HG03469 (cell line): ENCODE results near the gene DYRK1A.

Experiments used
- ATAC-seq: cut with Tn5 transposase; IDR thresholded peaks from one replicate; pipeline ENCODE4 v1.9.1; 2021; ENCODE audit warnings: mild to moderate bottlenecking, moderate library complexity, moderate number of reproducible peaks; ENCODE audit not compliant: unreplicated experiment

The DYRK1A gene

DNA sequence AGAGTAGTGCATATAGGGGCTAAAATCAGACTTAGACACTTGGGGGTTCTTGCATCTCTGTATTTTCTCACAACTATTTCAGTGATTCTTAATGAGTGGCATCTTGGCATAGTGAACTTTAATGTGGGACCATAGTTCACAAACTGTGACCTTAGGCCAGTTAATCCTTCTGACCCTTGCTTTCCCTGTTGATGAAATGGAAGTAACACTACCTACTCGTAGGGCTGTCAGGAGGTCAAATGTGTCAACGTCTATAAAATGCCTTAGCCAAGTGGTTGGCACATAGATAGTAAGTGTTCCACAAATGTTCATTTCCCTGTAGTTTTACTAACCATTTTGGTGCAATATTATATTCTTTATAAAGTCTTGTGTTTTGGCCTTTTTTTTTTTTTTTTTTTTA lies 49.4 kb downstream of the DYRK1A start:
- ATAC-seq: no peak

DNA sequence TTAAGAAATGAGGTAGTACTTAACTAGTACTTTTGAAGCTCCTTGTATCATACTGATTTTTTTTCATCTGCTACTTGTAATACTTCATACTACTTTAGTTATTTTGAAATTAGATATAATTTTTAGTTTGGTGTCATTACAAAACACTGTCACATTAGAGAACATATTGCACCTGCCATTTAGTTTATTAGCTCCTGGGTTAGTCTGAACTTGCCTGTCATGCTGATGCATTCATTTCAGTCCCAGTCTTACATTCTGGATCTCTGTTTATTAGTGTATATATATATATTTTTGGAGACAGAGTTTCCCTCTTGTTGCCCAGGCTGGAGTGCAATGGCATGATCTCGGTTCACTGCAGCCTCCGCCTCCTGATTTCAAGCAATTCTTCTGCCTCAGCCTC lies 50.3 kb downstream of the DYRK1A start:
- ATAC-seq: no peak

DNA sequence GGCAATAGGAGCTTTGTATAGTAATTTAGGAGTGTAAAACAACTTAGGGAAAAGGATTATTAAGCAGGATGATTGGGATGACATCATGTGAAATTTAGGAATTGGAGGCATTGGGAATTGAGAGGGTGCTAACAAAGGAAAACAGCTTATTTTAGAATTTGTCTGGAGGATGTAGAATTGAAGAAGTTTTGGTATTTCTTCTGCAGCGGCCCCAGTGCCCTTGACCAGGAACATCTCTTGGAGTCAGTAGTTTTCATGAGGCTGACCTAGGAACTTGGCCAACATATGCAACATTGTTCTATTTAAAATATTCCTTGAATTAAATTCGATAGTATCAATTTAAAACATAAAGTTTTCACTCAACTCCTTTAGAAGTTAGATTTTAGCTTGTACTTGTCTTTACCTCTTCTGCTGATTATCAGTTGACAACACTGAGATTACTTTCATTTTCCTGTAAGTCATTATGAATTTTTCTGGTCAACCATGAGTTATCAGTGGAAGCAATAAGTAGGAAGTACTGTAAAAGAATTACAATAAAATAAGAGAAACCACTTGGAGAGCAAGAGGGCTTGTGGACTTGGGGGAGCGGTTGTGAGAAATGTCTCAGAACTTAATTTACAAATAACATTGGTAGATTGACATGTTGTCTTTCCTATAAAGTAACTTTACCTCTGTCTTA lies 52.8 kb downstream of the DYRK1A start:
- ATAC-seq: no peak

DNA sequence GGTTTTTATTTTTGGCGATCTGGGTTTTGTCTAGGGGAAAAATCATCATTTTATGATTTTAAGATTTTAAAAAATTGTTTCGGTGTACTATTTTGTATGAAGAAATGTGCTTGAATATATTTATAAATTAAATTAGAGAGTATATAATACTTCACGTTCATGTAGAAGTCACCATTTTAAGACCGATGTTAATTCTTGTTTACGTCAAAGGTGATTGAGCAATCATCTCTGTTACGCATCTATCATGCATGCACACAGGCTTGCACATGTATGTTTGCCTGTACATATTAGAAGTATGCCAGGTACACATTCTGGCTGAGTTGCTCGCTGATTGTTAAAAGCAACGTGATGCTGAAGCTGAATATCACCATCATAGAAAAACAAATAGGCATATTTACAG lies 54.7 kb downstream of the DYRK1A start:
- ATAC-seq: no peak

DNA sequence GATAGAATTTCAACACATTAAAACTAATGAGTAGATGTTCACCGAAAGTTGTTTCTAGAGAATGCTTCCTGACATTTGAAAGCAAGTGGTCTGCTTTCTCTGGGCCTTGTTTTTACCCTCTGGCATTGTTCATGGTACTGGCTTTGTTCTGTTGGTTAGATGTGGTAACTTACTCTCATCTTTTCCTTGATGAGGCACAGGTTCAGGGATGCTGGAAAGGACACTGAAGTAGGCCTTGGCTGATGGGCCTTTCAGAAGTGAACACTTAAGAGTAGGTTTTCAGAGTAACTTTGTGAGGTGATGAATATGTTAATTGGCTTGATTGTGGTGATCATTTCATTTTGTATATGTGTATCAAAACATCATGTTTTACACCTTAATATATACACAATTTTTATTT lies 55.8 kb downstream of the DYRK1A start:
- ATAC-seq: no peak

DNA sequence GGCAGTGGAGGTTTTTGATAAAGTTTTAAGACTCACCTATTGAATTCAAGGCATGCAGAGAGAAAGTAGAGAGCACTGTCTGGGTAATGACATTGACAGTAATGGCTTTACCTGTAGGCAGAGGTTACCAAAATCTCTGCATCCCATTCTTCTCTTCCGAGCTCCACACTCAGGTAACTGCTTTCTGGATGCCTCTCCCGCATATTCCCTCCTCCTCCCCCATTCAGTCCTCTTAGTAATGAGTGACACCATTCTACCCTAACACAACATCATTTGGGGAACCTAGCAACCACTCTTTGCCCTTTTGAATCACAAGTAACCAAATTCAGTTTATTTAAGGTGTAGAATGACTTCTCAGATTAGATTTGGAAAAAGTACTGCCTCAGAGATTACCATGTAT lies 56.5 kb downstream of the DYRK1A start:
- ATAC-seq: no peak

DNA sequence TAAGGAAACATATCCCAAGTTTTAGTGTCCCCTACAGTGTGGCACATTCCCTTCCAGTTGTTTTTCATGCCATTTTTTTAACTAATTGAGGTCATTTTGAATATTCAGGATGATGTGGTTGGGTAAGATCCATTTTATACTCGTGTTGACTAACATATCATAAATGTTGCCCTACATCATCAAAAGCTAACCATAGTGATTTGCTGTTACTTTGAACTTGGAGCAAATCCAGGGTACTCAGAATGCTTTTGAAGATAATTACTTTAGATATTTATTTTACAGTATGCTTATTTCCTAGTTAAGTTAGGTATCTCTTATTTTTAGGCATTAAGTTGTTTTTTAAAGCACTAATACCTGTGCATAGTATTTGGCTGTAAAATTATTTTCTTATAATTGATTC lies 57.8 kb downstream of the DYRK1A start:
- no peak for ATAC-seq

DNA sequence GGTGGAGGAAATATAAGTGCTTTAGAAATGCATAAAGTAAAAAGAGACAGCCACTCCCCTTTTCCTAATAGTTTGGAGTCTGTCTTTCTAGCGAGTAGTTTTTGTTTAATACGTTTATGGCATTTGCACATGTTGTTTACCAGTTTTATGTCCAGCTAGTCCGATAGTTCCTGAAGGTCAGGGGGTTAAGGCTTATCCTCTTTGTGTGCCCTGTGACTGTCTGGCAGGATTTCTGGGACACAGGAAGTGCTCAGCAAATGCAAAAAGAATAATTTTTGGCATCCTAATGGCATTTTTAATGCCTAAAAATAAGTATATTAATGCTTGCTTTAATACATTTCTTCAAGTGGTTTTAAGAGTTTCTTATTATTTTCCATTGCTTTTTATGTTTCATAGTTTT lies 58.4 kb downstream of the DYRK1A start:
- ATAC-seq: no peak

DNA sequence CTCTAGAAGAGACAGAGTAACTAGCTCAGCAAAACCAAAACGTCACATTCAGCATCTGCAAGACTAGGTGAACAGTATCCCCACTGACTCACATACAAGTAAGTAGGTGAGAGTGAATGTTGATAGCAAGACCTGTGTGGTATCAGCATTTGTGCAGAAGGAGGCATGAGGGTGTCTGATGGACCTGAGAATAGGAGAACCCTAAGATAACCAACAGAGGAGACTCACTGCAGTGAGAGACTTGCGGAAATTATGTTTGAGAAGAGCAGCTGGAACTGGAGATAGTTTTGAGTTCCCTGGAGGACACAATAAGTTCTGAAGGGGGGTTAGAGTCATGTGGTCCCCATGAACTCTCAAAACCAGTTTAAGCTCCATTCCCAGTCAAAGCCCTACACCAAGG lies 59.1 kb downstream of the DYRK1A start:
- ATAC-seq: no peak

DNA sequence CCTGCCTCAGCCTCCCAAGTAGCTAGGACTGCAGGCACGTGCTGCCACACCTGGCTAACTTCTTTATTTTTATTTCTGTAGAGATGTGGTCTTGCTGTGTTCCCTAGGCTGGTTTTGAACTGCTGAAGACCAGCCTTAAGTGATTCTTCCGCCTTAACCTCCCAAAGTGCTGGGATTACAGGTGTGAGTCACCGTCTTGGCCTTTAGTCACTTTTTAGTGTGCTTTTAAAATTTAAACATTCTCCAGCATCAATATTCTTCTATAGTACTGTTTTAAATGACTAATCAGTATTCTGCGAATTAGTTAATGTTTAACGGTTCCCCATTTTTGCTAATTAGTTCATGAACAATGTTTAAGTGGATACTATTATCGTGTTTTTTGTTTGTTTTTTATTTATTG lies 60.6 kb downstream of the DYRK1A start:
- no peak for ATAC-seq

DNA sequence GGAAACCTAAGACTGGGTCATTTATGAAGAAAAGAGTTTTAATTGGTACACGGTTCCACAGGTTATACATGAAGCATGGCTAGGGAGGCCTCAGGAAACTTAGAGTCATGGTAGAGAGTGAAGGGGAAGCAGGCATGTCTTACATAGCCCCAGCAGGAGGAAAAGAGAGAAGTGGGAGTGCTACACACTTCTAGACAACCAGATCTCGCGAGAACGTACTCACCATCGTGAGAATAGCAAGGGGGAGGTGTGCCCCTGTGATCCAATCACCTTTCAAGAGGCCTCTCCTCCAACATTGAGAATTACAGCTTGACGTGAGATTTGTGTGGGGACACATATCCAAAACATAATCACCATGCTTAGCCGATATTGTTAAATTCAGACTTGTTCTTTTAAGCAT lies 62.8 kb downstream of the DYRK1A start:
- ATAC-seq: no peak

DNA sequence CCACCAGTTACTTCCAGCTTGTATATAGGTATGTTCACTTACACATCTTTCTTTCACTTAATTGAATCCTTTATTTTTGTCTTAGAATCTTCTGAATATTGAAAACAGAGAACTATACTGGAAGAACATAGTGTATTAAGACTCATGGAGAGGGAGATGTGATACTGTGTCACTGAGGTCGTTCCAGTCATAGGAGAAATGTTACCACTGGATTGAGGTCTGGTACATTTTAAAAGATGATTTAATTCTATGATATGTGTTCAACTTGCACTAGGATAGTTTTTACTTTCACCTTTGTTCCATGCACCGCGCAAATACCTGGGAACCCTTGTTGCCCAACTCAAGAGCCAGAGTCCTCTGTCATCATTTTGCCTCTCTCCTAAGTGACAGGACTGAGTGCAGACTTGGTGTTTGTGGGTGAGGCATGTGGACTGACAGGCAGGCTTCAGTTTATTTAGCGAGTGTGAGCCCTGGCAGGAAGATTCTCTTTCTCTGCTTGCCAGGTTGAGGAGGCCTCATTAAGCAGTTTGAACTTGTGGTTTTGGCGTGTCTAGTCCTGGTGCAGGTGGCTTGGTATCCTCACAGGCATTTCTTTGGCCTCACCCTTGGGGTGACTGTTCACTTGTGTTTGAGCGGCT lies 63.7 kb downstream of the DYRK1A start:
- ATAC-seq: no peak

DNA sequence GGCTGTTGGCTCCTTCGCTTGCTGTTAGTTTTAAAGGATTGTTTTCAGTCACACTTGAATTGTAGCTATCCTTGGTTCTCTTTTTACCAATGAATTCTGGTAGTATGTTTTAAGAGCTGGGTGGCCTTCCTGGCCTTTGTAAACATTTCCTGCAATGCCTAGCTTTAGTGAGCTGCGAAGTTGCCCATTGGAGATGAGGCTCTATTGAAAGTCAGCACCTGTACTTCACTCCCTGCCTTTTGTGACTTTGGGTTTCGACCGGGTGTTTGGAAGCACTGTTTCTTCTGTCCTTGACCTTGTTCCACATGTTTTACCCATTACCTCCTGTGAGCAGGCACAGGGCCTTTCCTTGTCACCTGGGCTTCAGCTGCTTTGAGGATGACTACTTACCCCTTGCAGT lies 64.7 kb downstream of the DYRK1A start:
- no peak for ATAC-seq

DNA sequence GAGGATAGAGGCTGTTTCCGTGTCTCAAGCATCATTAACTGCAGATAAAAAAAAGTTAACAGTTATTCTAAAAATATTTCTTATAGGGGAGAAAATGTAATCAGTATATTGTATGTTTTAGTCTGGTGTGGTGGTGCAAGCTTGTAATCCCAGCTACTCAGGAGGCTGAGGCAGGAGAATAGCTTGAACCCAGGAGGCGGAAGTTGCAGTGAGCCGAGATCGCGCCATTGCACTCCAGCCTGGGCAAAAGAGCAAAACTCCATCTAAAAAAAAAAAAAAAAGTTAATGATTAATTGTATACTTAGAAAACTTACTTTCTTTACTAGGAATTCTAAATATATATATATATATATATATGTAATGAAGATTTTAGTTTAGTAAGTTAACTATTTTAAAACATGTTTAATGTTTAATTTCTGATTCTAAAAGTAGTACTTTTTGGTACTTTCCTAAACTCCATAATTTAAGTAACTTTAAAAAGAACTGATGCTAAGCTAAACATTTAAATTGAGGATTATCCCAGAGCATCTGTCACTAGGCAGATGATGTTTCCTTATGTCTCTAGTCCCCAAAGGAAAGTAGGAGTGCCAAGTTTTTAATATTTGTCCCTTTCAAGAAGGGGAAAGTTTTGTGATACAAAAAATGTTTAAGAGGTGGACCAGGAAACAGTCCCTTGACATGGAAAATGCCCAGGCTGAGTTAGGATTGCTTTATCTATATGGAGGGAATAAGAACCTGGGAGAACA lies 66.3 kb downstream of the DYRK1A start:
- no peak for ATAC-seq

DNA sequence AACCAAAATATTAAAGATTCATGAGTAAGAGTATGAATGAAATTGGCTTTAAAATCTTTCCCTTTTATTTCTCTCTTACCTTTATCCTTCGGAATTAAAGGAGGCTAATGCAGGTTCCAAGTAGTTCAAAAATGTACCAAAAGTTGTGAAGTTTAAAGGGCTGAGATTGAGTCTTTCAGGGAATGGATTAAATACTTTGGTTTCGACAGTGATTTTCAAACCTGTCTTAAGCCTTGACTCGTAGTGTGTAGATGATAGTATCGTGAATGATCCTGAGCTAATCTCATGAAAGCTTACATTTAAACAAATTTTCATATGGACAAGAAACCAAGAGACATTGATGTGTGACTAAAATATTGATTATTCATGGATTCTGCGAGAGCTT lies 66.9 kb downstream of the DYRK1A start:
- no peak for ATAC-seq

DNA sequence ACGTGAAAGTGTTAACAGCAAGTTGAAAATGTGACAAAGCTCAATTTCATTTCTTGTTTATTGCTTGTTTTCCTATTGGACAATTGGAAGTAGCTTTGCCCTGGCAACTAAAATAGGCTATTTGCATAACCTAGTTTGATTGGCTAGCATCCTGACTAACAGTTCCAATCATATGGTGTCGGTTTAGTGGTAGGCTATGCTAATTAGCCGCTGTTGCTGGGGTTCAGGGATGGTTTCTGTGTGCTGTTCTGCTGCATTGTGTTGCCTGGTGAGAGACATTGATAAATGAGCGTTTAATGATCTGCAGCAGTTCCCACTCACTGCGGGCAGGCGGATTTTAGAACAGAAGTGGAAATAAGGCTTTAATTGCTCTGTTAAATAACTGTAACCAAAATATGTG lies 68.5 kb downstream of the DYRK1A start:
- ATAC-seq: peak; percentile 39

DNA sequence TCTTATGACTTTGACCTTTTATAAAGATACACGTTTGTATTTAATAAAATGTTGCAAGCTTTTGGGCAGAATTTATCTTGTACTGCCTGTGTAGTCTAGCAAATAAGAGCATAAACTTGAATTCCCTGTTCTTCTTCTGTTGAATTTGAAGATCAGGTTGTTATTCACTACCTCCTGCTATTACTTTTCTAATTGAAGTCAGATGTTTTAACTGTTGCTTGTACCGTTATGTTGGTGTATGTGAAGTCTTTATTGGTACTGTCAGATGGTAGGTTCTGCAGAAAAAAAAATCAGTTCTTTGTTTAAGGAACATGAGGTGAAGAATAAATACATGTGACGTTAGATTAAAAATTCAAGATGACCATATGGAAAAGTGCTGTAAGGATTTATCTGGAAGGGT lies 69.1 kb downstream of the DYRK1A start:
- no peak for ATAC-seq

DNA sequence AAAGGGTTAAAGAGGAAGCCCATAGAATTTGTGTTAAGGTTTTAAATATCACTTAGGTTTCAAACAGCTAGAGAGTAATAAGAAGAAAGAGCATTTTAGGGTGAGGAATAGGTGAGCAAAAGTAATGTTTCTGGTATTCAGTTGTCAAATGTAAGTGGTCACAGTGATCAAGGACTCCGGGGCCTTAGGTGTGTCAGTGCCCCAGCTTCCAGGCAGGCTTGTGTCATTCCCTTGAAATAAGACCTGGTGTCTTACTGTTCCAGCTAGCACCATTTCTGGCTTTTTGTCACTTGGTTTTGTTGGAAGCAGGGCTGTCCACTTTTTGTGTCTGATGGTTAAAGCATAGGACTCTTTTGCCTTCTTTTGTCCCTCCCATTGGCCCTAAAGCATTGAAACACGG lies 69.6 kb downstream of the DYRK1A start:
- ATAC-seq: no peak

DNA sequence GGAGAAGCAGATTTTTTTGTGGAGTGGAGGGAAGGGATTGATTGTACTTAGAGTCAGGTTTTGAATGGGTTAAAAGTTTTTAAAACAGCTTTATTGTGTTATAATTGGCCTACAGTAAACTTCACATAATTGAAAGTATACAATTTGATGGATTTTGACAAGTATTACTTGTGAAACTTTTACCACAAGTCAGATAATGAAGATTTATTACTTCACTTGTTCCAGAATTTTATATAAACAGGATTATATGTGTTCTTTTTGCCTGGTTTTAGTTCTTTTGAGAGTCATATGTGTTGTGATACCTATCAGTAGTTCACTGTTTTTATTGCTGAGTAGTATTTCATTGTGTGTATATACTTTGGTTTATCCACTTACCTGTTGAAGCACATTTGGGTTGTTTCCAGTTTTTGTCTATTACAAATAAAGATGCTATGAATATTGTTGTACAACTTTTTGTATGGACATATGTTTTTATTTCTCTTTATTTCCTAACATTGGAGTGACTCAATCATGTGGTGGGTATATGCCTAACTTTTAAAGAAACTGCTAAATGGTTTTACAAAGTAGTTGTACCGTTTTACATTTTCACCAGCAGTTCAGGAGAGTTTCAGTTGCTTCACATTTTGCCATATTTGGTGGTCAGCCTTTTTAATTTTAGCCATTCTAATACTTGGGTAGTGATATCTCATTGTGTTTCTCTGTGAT lies 71.0 kb downstream of the DYRK1A start:
- no peak for ATAC-seq

DNA sequence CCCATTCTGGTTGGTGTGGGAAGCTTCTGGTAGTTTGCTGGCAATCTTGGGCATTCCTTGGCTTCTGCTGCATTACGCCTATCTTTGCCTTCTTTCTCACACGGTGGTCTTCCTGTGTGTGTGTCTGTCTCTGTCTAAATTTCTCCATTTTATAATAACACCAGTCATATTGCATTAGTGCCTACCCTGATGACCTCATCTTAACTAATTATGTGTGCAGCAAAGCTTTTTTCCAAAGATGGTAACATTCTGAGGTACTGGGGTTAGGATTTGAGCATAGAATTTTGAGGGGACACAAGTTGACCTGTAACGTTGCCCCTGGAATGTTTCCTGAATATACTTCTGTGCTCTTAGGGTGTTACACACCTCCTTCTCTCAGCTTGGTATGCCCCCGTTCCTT lies 77.1 kb downstream of the DYRK1A start:
- ATAC-seq: no peak

DNA sequence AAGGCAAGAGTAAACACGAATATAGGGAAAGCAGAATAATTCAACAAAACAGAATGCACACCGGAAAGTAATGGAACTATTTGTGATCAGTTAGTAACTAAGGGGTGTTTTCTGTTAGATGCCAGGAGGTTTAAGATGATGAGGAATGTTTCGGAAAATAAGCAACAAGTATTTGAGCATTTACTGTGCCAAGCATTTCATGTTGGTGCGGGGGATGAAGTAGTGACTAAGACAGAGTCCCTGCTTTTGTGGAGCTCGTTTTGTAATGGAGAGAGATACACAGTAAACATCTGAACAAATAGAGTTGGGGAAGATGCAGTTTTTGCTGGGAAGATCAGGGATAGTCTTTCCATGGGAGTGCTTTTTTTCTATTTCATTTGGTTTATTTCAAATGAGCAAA lies 78.7 kb downstream of the DYRK1A start:
- no peak for ATAC-seq

DNA sequence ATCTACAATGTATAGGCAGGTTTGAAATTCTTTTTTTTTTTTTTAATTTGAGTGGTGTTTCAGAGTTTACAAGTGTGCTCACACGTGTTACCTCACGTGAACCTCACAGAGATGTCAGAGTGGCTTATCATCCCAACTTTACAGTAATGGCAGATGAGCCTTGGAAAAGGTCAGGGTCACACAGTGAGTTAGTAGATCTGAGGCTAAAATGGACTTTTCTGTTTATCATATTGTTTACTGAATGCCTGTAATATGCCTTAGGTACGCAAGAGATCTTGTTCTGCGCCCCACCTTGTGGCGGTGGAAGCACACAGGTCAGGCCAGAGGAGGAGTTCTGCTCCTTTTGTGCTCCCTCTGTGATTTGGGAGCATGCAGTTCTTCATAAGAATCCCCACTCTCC lies 80.0 kb downstream of the DYRK1A start:
- no peak for ATAC-seq
